Osteoblast (primary cell): ENCODE data around the gene CMTM7. TPM values are rescaled to one million over a fixed set of nuclear protein-coding genes. Genes with fewer than 3 reads are reported as not detected.

ENCODE experiments used
- DNase-seq: peaks from one replicate; pipeline ENCODE4 v3.0.0; 2011; ENCODE audit warnings: low spot score, mixed read lengths; ENCODE audit not compliant: insufficient read length; ENCODE audit errors: missing footprints
- H2AFZ ChIP-seq: 2 replicates; pipeline ENCODE4 v1.6.0; 2011; ENCODE audit warnings: mild to moderate bottlenecking, low read length
- H3K27ac ChIP-seq: 2 replicates; pipeline ENCODE4 v1.5.1; 2011; ENCODE audit warnings: mild to moderate bottlenecking, low read depth, low read length, moderate library complexity
- H3K27me3 ChIP-seq: 2 replicates; pipeline ENCODE4 v1.6.0; 2012; ENCODE audit warnings: mild to moderate bottlenecking, control low read depth, inconsistent platforms, low read length, moderate library complexity; ENCODE audit not compliant: insufficient read depth
- H3K36me3 ChIP-seq: 2 replicates; pipeline ENCODE4 v1.5.1; 2011; ENCODE audit warnings: mild to moderate bottlenecking, low read length, control low read depth, moderate library complexity; ENCODE audit not compliant: insufficient read depth
- H3K4me1 ChIP-seq: 2 replicates; pipeline ENCODE4 v1.5.1; 2011; ENCODE audit warnings: mild to moderate bottlenecking, low read length, control low read depth, moderate library complexity; ENCODE audit not compliant: insufficient read depth
- H3K4me2 ChIP-seq: 2 replicates; pipeline ENCODE4 v1.6.0; 2011; ENCODE audit warnings: mild to moderate bottlenecking, low read length; ENCODE audit not compliant: insufficient read depth
- H3K4me3 ChIP-seq: fragments of 200-600 bp; sonication (generic); 3 replicates; pipeline ENCODE4 v1.5.1; 2012; ENCODE audit warnings: mild to moderate bottlenecking, low read length, inconsistent platforms; ENCODE audit not compliant: insufficient read depth
- H3K79me2 ChIP-seq: 2 replicates; pipeline ENCODE4 v1.6.0; 2012; ENCODE audit warnings: mild to moderate bottlenecking, low read length, control low read depth, inconsistent platforms; ENCODE audit not compliant: insufficient read depth
- H3K9me3 ChIP-seq: 2 replicates; pipeline ENCODE4 v1.5.1; 2011; ENCODE audit warnings: low read depth, low read length, control low read depth
- H4K20me1 ChIP-seq: 2 replicates; pipeline ENCODE4 v1.6.0; 2012; ENCODE audit warnings: mild to moderate bottlenecking, low read length, control low read depth; ENCODE audit not compliant: insufficient read depth
- CTCF ChIP-seq: IDR thresholded peaks from 2 replicates; pipeline ENCODE4 v1.5.1; 2011; ENCODE audit warnings: mild to moderate bottlenecking, low read depth, low read length, moderate library complexity; ENCODE audit errors: extremely low read depth
- total RNA-seq: library from RNA; depleted of rRNA; stranded (reverse); fragments of >200 nt; gene quantifications from 2 replicates; pipeline ENCODE4 v1.2.3, GENCODE V29; 2012

The CMTM7 gene
- total RNA-seq, 1 donor: 7.2 TPM

- H3K27ac ChIP-seq: no peak overlapping the region
- H3K4me3 ChIP-seq: no peak overlapping the region
- H3K9me3 ChIP-seq: no peaks in the 10 kb centered on the region
- no peaks in the 10 kb centered on the region for H3K36me3 ChIP-seq
- no peak for DNase-seq
- H4K20me1 ChIP-seq: no peaks in the 10 kb centered on the region
- TF ChIP-seq CTCF: no peak
- no peaks in the 10 kb centered on the region for H3K27me3 ChIP-seq
- no peaks in the 10 kb centered on the region for H3K4me1 ChIP-seq
- H3K4me2 ChIP-seq: no peak overlapping the region
- no peaks in the 10 kb centered on the region for H3K79me2 ChIP-seq
- H2AFZ ChIP-seq: no peak overlapping the region
Observed at GRCh38 chr3:32359766-32360492, 31.7 kb upstream of the CMTM7 start.

GRCh38 chr3:32360493-32360827 is 31.2 kb upstream of the CMTM7 start:
- H3K9me3 ChIP-seq: no peaks in the 10 kb centered on the region

GRCh38 chr3:32366638-32367397 is 24.8 kb upstream of the CMTM7 start:
- no peak for DNase-seq

More at GRCh38 chr3:32360493-32360827, 31.2 kb upstream of the CMTM7 start:
- no peak overlapping the region for H2AFZ ChIP-seq
- H3K79me2 ChIP-seq: no peaks in the 10 kb centered on the region
- TF ChIP-seq CTCF: no peak
- no peak overlapping the region for H3K4me3 ChIP-seq
- no peak overlapping the region for H3K4me2 ChIP-seq
- DNase-seq: no peak
- H3K27me3 ChIP-seq: no peaks in the 10 kb centered on the region
- H4K20me1 ChIP-seq: no peaks in the 10 kb centered on the region
- no peaks in the 10 kb centered on the region for H3K4me1 ChIP-seq
- H3K36me3 ChIP-seq: no peaks in the 10 kb centered on the region
- no peak overlapping the region for H3K27ac ChIP-seq

More at GRCh38 chr3:32366638-32367397, 24.8 kb upstream of the CMTM7 start:
- no peak overlapping the region for H3K4me3 ChIP-seq
- no peak overlapping the region for H3K27ac ChIP-seq
- H3K36me3 ChIP-seq: no peaks in the 10 kb centered on the region
- H3K4me2 ChIP-seq: no peak overlapping the region
- no peak for TF ChIP-seq CTCF
- H4K20me1 ChIP-seq: no peaks in the 10 kb centered on the region
- no peak overlapping the region for H2AFZ ChIP-seq
- no peaks in the 10 kb centered on the region for H3K4me1 ChIP-seq
- no peaks in the 10 kb centered on the region for H3K9me3 ChIP-seq
- no peaks in the 10 kb centered on the region for H3K27me3 ChIP-seq
- H3K79me2 ChIP-seq: no peaks in the 10 kb centered on the region
